ENCODE results near the gene ADAM12. TPM values are rescaled to one million over a fixed set of nuclear protein-coding genes. Genes with fewer than 3 reads are reported as not detected.

Gene ADAM12
- total and polyA plus RNA-seq, 2 experiments from 2014 or later = 0.13 to 0.87 TPM

DNA sequence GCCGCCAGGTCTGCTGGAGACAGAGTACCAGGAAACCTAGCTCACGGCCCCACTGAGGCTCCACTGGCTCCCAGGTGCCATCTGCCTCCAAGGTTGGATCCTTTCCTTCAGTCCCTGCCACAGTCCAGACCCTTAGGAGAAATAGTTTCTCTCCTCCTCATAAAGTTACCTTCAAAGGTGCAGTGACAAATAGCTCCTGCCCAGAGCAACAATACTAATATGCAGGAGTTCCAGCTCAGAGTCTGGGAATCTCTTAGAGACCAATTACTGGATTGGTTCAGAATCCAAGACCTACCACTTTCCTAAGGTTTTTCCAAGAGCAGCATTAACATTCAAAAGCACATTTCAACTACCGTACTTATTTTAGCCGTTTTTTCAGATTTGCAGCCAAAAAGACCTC is 41.0 kb upstream of the ADAM12 start (continued):
- TF ChIP-seq, protein P1, sequence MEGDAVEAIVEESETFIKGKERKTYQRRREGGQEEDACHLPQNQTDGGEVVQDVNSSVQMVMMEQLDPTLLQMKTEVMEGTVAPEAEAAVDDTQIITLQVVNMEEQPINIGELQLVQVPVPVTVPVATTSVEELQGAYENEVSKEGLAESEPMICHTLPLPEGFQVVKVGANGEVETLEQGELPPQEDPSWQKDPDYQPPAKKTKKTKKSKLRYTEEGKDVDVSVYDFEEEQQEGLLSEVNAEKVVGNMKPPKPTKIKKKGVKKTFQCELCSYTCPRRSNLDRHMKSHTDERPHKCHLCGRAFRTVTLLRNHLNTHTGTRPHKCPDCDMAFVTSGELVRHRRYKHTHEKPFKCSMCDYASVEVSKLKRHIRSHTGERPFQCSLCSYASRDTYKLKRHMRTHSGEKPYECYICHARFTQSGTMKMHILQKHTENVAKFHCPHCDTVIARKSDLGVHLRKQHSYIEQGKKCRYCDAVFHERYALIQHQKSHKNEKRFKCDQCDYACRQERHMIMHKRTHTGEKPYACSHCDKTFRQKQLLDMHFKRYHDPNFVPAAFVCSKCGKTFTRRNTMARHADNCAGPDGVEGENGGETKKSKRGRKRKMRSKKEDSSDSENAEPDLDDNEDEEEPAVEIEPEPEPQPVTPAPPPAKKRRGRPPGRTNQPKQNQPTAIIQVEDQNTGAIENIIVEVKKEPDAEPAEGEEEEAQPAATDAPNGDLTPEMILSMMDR (conservative IDR thresholded peaks at IDR 0.05; ENCODE audit: low read depth in 2 of 2) = no peak

DNA sequence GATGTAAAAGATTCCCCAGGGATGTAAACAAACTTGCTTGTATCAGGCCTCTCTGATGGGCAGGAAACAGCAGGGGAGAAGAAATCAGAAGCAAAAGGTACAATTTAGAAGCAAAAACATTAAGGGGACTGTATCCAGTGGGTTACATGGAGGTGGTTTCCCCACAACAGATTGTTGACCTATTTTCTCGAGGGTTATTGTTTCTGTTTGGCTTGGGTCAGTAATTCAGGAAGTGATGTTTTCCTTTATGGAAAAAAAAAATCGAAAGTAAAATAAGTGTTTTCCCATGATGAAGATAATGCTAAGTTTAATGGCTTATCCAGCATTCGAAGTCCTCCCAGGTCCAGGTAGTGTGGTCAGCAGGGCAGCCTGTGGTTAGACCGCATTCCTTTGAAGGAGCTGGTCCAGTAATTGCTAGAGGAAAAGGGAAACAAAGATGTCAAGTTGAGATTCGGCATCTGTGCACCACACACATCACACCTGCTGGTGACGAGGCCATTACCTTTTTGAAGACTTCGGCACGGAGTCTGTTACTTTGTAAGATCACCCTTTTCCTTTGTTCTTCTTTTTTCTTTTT is 37.3 kb upstream of the ADAM12 start:
- DNase-seq (ENCODE audit: low spot score) (no peak), ATAC-seq (no peak)
- Mint-ChIP-seq H3K4me1 (peaks cover 14% of the 10 kb centered on the region; the same call in 2 of the 3 replicates), H3K36me3 (ENCODE audit: low read depth) (peaks cover 5% of the 10 kb centered on the region; the same call in 1 of the 3 replicates), H3K9me3 (peaks cover 10% of the 10 kb centered on the region), H3K27me3 (ENCODE audit: insufficient read depth, low read depth, poor library complexity) (peaks cover 2% of the 10 kb centered on the region), H3K27ac (no peak overlapping the region), H3K4me3 (no peak overlapping the region)
- H3K27ac ChIP-seq (ENCODE audit: low read depth) = no peak overlapping the region
- H3K4me1 ChIP-seq (ENCODE audit: insufficient read depth) = no peaks in the 10 kb centered on the region
- no peaks in the 10 kb centered on the region for H3F3A ChIP-seq (replicated peaks; ENCODE audit: low read depth)
- H3K4me2 ChIP-seq = no peak overlapping the region
- H3K36me3 ChIP-seq (ENCODE audit: insufficient read depth) = no peaks in the 10 kb centered on the region
- H3K9me2 ChIP-seq (ENCODE audit: insufficient read depth) = 0 out of 2 replicates have a peak, but pooled peaks cover 9% of the 10 kb centered on the region
- H3K79me2 ChIP-seq (replicated peaks; ENCODE audit: insufficient read depth) = no peaks in the 10 kb centered on the region
- no peak overlapping the region for H3K4me3 ChIP-seq
- H2AFZ ChIP-seq = no peak overlapping the region
- no peaks in the 10 kb centered on the region for H3K27me3 ChIP-seq (ENCODE audit: insufficient read depth)
- no peaks in the 10 kb centered on the region for H4K20me1 ChIP-seq (replicated peaks; ENCODE audit: insufficient read depth)
- no peak for TF ChIP-seq EZH2 (IDR thresholded peaks at IDR 0.05; ENCODE audit: low read depth, unreplicated experiment)
- TF ChIP-seq POLR2AphosphoS5 (IDR thresholded peaks at IDR 0.05; ENCODE audit: low read depth) = no peak
- TF ChIP-seq, protein P1 (conservative IDR thresholded peaks at IDR 0.05; ENCODE audit: low read depth in 2 of 2) = no peak
- TF ChIP-seq CREB1 (CRISPR knock-in tag; IDR thresholded peaks at IDR 0.05; ENCODE audit: low read depth) = no peak
- TF ChIP-seq JUNB (IDR thresholded peaks at IDR 0.05; ENCODE audit: unreplicated experiment) = no peak
- no peak for TF ChIP-seq ZNF331 (CRISPR knock-in tag; IDR thresholded peaks at IDR 0.05; ENCODE audit: low read depth)
- TF ChIP-seq NANOG (IDR thresholded peaks at IDR 0.05; ENCODE audit: borderline replicate concordance) = no peak
- no peak for TF ChIP-seq ZNF114 (CRISPR knock-in tag; IDR thresholded peaks at IDR 0.05)
- TF ChIP-seq, protein P2, sequence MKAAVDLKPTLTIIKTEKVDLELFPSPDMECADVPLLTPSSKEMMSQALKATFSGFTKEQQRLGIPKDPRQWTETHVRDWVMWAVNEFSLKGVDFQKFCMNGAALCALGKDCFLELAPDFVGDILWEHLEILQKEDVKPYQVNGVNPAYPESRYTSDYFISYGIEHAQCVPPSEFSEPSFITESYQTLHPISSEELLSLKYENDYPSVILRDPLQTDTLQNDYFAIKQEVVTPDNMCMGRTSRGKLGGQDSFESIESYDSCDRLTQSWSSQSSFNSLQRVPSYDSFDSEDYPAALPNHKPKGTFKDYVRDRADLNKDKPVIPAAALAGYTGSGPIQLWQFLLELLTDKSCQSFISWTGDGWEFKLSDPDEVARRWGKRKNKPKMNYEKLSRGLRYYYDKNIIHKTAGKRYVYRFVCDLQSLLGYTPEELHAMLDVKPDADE (IDR thresholded peaks at IDR 0.05) = no peak
- TF ChIP-seq EZH2phosphoT487 (IDR thresholded peaks at IDR 0.05; ENCODE audit: unreplicated experiment) = no peak
- TF ChIP-seq, protein P3, sequence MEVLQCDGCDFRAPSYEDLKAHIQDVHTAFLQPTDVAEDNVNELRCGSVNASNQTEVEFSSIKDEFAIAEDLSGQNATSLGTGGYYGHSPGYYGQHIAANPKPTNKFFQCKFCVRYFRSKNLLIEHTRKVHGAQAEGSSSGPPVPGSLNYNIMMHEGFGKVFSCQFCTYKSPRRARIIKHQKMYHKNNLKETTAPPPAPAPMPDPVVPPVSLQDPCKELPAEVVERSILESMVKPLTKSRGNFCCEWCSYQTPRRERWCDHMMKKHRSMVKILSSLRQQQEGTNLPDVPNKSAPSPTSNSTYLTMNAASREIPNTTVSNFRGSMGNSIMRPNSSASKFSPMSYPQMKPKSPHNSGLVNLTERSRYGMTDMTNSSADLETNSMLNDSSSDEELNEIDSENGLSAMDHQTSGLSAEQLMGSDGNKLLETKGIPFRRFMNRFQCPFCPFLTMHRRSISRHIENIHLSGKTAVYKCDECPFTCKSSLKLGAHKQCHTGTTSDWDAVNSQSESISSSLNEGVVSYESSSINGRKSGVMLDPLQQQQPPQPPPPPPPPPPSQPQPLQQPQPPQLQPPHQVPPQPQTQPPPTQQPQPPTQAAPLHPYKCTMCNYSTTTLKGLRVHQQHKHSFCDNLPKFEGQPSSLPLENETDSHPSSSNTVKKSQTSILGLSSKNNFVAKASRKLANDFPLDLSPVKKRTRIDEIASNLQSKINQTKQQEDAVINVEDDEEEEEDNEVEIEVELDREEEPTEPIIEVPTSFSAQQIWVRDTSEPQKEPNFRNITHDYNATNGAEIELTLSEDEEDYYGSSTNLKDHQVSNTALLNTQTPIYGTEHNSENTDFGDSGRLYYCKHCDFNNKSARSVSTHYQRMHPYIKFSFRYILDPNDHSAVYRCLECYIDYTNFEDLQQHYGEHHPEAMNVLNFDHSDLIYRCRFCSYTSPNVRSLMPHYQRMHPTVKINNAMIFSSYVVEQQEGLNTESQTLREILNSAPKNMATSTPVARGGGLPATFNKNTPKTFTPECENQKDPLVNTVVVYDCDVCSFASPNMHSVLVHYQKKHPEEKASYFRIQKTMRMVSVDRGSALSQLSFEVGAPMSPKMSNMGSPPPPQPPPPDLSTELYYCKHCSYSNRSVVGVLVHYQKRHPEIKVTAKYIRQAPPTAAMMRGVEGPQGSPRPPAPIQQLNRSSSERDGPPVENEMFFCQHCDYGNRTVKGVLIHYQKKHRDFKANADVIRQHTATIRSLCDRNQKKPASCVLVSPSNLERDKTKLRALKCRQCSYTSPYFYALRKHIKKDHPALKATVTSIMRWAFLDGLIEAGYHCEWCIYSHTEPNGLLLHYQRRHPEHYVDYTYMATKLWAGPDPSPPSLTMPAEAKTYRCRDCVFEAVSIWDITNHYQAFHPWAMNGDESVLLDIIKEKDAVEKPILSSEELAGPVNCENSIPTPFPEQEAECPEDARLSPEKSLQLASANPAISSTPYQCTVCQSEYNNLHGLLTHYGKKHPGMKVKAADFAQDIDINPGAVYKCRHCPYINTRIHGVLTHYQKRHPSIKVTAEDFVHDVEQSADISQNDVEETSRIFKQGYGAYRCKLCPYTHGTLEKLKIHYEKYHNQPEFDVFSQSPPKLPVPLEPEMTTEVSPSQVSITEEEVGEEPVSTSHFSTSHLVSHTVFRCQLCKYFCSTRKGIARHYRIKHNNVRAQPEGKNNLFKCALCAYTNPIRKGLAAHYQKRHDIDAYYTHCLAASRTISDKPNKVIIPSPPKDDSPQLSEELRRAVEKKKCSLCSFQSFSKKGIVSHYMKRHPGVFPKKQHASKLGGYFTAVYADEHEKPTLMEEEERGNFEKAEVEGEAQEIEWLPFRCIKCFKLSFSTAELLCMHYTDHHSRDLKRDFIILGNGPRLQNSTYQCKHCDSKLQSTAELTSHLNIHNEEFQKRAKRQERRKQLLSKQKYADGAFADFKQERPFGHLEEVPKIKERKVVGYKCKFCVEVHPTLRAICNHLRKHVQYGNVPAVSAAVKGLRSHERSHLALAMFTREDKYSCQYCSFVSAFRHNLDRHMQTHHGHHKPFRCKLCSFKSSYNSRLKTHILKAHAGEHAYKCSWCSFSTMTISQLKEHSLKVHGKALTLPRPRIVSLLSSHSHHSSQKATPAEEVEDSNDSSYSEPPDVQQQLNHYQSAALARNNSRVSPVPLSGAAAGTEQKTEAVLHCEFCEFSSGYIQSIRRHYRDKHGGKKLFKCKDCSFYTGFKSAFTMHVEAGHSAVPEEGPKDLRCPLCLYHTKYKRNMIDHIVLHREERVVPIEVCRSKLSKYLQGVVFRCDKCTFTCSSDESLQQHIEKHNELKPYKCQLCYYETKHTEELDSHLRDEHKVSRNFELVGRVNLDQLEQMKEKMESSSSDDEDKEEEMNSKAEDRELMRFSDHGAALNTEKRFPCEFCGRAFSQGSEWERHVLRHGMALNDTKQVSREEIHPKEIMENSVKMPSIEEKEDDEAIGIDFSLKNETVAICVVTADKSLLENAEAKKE (CRISPR knock-in tag; IDR thresholded peaks at IDR 0.05) = no peak
